SK-N-SH (cell line): Measurements from ENCODE around the gene SNX22.

Experiments used
- POLR2AphosphoS5 ChIP-seq: IDR thresholded peaks from 2 replicates; pipeline ENCODE4 v1.6.1; 2012; ENCODE audit warnings: low read depth, low read length
- RAD21 ChIP-seq: IDR thresholded peaks from 2 replicates; pipeline ENCODE4 v1.6.1; 2012; ENCODE audit warnings: mild to moderate bottlenecking, low read length
- SIN3A ChIP-seq: IDR thresholded peaks from 2 replicates; pipeline ENCODE4 v1.6.1; 2012; ENCODE audit warnings: low read depth, mild to moderate bottlenecking, low read length, moderate library complexity, borderline replicate concordance
- TAF1 ChIP-seq: IDR thresholded peaks from 2 replicates; pipeline ENCODE4 v1.6.1; 2012; ENCODE audit warnings: low read depth, mild to moderate bottlenecking, low read length, moderate library complexity, borderline replicate concordance
- TF ChIP-seq, protein P1 (sequence below): fragments of 200-600 bp; sonication (generic); IDR thresholded peaks from 2 replicates; pipeline ENCODE4 v1.6.1; 2017; ENCODE audit warnings: antibody characterized with exemption, mild to moderate bottlenecking, moderate library complexity
- TF ChIP-seq, protein P2 (sequence below): fragments of 150-350 bp; IDR thresholded peaks from 2 replicates; pipeline ENCODE4 v1.6.1; 2017; ENCODE audit warnings: antibody characterized with exemption, low read length, low read depth, borderline replicate concordance

DNA sequence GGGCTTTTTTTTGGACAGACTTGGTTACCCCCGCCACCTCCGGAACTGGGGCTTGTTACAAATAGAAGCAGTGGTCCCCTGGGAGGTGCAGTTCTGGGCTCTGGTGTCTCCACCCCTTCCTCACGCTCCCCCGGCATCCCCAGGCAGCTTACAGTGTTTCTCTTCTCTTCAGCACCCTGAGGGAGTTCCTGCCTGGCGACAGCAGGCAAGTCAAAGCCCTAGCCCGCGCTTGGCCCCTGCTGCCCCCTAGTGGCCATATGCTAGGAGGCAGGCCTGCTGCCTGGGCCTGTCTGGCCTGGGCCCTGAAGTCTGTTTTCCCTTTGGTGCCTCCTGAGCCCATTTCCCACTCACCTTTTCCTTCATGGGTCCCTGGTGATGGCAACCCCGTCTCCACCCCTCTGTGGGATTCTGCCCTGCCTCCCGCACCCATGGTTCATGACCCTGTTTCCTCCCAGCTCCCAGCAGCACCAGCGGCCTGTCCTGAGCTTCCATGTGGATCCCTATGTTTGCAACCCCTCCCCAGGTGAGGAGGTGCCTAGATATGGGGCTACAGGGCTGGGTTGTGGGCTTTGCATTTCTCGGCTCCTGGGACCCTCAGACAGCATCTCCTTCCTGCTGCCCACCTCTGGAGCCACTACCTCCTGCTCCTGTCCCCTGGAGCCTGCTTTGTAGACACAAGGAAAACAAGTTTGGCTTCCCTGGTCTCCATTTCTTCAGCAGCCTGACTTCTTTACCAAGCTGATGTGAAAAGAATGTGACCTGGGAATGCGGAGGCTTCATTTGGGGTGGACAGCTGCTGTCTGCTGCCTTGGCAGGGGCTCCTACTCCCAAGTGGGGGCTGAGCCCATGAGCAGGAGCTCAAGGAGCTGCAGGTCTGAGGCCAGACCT, 2.2 kb downstream of the SNX22 start:
- TF ChIP-seq POLR2AphosphoS5 (peak; percentile 65), RAD21 (peak; percentile 89), TAF1 (no peak), SIN3A (peak; percentile 61; the same call in 1 of the 2 replicates)
- TF ChIP-seq, protein P1, sequence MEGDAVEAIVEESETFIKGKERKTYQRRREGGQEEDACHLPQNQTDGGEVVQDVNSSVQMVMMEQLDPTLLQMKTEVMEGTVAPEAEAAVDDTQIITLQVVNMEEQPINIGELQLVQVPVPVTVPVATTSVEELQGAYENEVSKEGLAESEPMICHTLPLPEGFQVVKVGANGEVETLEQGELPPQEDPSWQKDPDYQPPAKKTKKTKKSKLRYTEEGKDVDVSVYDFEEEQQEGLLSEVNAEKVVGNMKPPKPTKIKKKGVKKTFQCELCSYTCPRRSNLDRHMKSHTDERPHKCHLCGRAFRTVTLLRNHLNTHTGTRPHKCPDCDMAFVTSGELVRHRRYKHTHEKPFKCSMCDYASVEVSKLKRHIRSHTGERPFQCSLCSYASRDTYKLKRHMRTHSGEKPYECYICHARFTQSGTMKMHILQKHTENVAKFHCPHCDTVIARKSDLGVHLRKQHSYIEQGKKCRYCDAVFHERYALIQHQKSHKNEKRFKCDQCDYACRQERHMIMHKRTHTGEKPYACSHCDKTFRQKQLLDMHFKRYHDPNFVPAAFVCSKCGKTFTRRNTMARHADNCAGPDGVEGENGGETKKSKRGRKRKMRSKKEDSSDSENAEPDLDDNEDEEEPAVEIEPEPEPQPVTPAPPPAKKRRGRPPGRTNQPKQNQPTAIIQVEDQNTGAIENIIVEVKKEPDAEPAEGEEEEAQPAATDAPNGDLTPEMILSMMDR: peak; percentile 96
- TF ChIP-seq, protein P2, sequence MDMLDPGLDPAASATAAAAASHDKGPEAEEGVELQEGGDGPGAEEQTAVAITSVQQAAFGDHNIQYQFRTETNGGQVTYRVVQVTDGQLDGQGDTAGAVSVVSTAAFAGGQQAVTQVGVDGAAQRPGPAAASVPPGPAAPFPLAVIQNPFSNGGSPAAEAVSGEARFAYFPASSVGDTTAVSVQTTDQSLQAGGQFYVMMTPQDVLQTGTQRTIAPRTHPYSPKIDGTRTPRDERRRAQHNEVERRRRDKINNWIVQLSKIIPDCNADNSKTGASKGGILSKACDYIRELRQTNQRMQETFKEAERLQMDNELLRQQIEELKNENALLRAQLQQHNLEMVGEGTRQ: no peak
